GM21529 (cell line): Measurements from ENCODE around the gene KCNQ1.

Experiments
- ATAC-seq: cut with Tn5 transposase; IDR thresholded peaks from one replicate; pipeline ENCODE4 v1.9.1; 2021; ENCODE audit not compliant: unreplicated experiment

KCNQ1 gene

GRCh38 chr11:2741006-2741376, 296.2 kb downstream of the KCNQ1 start:
- ATAC-seq, result no peak

DNA sequence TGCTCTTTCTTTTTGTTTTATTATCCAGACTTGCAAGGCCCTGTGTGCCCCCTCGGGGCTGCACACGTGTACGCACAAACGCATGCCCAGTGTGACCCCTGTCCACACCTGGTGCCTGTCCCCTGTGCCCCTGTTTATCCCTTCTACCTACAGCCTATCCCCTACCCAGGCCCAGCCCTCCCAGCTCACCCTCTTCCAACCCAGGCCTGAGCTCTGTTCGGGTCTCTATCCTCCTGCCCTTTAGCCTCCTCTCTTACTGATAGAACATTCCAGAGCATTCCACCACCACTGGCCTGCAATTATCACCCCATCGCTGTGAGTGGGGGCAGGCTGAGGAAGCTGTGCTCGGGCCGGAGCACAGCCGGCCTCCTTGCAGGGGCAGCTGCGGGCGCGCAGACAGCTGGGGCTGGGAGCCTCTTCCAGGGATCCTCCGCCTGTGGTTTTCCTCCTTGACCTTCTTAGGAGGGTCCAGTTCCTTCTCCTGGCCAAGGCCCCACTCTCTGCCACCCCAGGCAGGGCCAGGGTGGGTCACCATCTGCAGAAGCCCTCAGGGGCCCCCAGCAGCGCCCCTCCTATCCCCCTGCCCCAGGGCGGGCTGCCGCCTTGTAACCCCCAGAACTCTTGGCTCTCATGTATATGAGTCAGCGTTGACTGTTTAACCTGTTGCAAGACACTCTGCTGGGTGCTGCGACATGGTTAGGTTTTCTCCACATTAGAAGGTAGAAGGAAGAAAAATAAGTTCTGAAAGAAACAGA, 296.7 kb downstream of the KCNQ1 start:
- ATAC-seq, result no peak

DNA sequence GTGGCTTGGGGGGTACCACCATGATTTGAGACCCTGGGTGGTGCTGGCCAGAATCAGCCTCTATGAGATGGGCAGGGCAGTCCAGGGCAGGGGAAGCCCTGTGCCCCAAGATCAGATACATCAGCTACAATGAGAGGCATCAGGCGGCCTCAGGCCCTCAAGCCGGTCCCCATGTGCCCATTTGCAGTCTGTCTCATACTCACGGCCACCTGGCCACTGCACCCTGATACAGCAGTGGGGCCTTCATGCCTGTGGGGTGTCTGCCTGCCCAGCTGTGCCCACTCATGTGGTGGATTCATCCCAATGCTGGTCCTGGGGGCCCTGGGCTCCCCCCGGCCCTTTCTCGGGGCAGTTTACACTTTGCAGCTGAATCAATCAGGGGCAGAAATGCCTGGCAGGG, 297.4 kb downstream of the KCNQ1 start:
- no peak for ATAC-seq

DNA sequence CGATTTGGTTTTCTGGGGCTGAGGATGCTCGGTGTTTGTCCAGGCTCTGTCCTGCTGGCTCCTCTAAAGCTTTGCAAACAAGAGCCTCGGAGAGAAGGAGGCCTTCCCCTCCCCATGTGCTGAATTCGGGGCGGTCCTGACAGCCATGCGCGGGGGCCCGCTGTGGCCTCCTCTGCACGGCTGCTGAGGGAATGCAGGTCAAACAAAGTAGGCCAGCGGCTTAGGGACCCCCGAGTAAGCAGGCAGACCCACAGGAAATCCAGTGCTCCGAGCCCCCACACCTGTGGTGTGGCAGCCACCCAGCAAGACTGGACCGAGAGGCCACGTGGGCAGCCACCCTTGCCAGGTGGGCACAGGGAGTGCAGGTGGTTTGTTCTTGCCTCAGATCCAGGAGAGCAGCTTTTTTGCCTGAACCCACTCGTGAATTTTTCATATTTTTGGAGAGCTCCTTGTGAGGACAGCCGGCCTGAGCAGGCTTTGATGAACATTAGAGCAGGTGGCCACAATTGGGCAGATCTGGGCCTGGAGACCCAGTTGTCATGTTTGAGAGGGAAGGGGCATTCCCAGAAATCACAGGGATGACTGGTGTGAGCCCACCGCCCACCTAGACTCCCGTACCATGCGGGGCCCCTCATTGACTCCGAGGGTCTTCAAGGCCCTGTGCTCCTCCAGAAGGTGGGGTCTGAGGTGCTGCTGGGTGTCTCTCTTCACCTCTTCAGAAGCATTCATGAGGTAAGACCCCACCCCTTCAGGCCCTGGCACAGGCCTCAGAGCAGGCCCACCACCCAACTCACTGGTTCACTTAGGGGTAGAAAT, 298.0 kb downstream of the KCNQ1 start:
- ATAC-seq, result no peak

GRCh38 chr11:2743427-2744110, 298.8 kb downstream of the KCNQ1 start:
- ATAC-seq, result no peak

DNA sequence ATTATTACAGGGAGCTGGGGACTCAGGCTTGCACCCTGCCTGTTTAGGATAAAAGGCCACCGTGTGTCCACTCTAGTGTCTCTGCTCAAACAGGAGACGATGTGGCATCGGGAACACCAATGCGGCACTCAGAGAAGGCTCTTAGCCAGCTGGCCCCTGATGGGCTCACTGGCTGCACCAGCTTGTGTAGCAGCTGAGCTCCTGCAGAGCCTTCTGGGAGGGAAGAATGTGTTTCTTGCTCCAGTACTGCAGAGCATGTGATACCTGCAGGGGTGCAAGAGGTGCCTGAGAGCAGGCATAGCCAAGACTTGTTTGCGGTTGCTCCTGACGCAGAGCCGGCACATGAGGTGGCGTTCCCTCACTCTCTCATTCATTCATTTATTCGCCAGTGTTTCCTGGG, 299.4 kb downstream of the KCNQ1 start:
- no peak for ATAC-seq

DNA sequence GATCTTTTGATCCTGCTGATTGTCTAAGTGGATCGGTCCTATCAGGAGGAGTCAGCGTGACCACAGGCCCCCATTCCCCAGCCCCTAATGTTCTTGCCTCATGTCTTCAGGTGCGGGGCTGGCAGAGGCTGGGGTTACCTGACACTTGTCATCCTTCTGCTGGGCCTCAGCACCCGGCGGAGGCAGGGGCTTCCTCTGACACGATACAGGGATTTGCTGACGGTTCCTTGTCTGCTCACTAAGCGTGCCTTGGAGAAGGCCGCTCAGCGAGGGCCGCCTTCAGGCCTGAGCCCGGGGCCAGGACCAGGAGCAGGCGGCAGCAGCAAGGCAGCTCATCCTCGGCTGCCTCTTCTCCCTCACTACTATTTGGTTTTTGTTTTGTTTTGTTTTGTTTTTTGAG, 300.7 kb downstream of the KCNQ1 start:
- ATAC-seq, result no peak

DNA sequence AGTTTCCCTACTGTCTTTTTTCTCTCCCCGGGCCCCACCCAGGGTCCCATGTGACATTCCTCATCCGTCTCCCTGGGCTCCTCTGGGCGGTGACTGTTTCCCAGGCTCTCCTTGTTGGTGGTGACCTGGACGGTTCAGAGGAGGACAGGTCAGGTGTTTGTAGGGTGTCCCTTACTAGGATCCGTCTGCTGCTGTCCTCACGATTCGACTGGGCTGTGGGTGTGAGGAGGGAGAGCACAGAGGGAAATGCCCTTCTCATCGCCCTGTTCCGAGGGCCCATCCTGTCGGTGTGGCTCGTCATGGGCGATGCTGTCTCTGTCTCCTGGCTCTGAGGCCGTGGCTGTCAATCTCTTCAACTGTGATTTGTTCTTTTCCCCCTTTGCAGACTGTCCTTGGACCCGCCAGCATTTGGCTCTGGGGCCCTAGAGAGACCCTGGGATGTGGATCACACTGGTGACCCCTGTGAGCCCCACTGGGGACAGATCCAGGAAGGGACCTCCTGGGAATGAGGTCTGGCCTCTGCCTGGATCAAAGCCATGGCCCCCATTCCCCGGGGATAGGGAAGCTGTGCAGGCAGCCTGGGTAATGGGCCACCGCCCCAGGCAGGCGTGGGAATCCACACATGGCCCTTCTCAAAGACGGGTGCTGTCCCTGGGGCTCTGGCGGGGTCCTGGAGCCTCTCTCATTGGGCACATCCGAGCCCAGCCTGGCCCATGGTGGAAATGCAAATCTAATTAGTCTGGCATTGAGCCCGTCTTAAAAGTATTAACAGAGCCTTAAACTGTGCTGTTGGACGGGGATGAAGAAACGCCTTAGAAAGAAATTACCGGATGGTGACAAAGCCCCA, 301.8 kb downstream of the KCNQ1 start:
- no peak for ATAC-seq

DNA sequence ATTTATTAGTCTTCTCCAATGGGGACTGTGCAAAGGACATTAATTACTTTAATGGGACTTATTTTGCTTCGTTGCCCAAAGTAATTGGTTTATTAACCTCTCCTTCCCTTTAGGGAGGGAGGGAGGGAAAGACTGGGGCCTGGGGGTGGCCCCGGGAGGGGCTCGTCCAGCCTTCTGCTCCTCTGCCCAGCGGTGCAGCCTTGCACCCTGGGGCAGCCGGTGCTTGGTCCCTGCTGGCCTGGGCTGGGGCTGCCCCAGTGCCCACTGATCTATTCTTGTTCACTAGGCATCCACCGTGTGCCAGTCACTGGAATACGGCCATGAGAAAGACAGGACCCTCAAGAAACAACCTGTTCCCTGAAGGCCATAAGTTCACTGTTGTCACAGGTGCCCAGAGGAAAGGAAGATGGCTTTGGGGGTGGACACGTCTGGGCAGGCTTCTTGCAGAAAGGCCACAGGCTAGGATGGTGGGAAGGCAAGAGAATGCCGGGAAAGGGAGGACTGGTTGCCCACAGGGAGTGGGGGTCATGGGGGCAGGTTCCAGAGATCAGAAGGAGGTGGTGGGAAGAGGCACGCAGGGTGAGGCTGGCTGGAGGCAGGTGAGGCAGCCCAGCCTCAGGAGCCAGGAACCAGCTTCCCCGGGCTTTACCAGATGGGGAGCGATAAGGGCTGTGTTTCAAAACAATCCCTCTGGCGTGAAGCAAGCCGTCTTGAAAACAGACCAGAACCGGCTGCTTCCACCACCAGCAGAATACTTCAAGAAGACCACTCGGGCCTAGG, 302.6 kb downstream of the KCNQ1 start:
- no peak for ATAC-seq

- no peak for ATAC-seq
Measured at GRCh38 chr11:2748061-2748813, 303.4 kb downstream of the KCNQ1 start.

DNA sequence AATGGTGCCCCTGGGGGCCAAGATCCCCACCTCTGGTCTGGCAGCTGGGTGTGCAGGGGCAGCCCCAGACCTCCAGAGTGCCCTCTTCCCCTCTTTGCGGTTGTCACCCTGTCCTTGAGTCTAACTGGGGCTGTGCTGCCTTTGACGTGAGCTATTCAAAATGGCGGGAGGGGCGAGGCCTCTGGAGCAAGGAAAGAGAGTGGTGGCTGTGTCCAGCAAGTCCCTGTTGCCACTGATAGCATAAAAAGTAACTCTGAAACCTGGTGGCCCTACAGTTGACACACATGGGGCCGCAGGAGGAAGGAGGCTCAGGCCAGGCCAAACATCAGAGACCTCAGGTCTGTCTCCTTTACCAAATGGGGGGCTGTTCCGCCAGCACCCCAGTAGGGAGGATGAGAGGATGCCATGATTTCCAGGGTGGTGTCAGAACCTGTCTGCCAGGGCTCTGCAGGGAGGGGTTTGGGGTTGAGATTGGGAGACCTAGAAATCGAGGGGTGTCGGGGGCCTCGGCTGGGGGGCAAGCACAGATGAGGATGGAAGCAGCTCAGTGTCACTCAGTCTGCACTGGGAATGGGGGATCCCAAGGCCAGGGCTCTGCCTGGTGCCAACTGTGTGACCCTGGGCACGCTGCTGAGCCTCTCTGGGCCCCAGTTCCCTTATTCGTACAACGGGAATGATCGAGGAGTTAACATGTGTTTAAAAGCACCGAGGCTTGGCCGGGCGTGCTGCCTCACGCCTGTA, 304.2 kb downstream of the KCNQ1 start:
- ATAC-seq, result no peak

DNA sequence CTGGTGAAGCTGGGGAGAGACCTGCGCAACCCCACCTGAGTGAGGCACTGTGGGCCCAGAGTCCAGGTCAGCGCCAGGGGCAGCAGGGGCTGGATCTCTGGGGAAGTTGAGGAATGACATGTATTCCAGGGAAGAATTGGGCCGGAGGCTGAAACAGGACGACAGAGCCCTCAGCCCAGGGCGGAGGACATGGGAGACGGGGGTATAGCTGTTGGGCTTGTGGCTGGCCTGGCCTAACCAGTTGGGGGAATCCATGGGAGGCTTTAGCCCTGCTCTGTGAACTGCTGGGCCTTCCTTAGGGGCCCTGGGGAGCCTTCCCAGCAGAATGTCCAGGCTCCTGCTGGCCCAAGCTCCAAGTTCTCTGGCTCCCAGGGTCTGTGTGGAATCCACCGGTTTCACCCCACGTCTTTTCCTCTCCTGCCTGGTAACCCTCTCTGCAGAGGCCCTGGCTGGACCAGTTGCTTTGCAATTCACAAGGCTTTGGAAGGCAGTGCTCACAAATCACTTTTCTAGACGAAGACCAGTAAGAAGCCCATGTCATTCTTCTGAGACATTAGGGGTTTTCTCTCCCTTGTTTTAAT, 305.4 kb downstream of the KCNQ1 start:
- no peak for ATAC-seq

GRCh38 chr11:2750682-2751522, 306.1 kb downstream of the KCNQ1 start:
- no peak for ATAC-seq

DNA sequence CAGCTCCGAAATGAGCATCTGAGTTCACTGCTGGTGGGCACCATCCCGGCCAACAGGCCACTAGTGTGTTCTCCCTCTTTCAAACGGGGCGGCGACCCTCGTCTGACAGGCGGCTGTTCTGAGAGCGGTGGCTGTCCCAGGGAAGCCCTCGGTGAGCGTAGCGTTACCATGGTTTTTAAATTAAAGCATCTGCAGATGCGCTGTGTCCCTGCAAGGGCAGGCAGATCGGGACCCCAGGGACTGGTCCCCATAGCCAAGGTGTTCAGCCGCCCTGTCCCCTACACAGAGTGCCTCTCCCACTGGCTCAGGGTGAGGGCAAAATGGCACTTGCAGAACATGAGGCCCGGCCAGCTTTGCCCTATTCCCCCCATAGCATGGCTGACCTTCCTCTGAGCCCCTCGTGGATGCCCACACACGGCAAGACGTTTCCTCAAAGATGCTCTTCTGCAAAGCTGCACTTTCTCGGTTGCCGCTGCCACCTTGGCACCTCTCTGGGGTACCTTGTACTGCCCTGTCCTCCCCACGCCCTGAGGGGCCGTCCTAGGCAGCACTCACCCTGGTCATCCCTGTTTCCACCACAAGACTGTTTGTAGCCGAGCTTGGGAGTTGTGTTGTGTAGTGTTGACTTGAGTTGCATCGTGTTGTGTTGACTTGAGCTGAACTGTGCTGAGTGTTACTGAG, 306.9 kb downstream of the KCNQ1 start:
- no peak for ATAC-seq

DNA sequence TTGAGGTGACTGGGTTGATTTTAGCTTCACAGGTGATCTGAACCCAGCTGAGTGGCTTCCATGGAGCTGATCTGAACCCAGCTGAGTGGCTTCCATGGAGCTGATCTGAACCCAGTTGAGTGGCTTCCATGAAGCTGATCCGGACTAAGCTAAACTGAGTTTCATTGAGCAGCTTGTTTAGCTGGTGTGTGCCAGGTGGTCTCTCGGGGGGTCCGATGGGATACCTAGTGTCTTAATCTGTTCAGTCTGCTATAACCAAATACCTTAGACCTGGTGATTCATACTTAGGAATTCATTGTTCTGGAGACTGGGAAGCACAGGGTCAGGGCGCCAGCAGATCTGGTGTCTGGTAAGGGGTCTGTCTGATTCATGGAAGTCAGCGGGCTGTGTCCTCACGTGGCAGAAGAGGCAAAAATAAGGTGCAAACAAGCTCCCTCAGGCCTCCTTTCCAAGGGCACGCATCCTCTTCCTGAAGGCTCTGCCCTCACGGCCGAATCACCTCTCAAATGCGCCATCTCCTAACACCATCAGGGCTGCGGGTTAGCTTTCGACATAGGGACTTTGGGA, 307.5 kb downstream of the KCNQ1 start:
- no peak for ATAC-seq

- ATAC-seq, result no peak
Measured at GRCh38 chr11:2752923-2753322, 308.1 kb downstream of the KCNQ1 start.

- no peak for ATAC-seq
Measured at GRCh38 chr11:2754008-2754407, 309.2 kb downstream of the KCNQ1 start.
